Ishikawa (cell line): ENCODE data around the gene CYP24A1.

Source experiments
- CEBPB ChIP-seq: IDR thresholded peaks from 2 replicates; pipeline ENCODE4 v1.6.1; 2012
- CREB1 ChIP-seq: IDR thresholded peaks from 2 replicates; pipeline ENCODE4 v1.6.1; 2012; ENCODE audit warnings: low read depth
- EGR1 ChIP-seq: IDR thresholded peaks from 2 replicates; pipeline ENCODE4 v1.6.1; 2012
- EP300 ChIP-seq: IDR thresholded peaks from 2 replicates; pipeline ENCODE4 v1.6.1; 2012; ENCODE audit warnings: borderline replicate concordance
- FOXM1 ChIP-seq: IDR thresholded peaks from 2 replicates; pipeline ENCODE4 v1.6.1; 2012; ENCODE audit warnings: low read depth, borderline replicate concordance
- MAX ChIP-seq: IDR thresholded peaks from 2 replicates; pipeline ENCODE4 v1.6.1; 2012
- NFIC ChIP-seq: IDR thresholded peaks from 2 replicates; pipeline ENCODE4 v1.6.1; 2012
- RAD21 ChIP-seq: IDR thresholded peaks from 2 replicates; pipeline ENCODE4 v1.6.1; 2012; ENCODE audit warnings: low read depth
- REST ChIP-seq: IDR thresholded peaks from 2 replicates; pipeline ENCODE4 v1.6.1; 2012; ENCODE audit warnings: low read depth, mild to moderate bottlenecking
- TAF1 ChIP-seq: IDR thresholded peaks from 2 replicates; pipeline ENCODE4 v1.6.1; 2012; ENCODE audit warnings: low read depth, mild to moderate bottlenecking
- TCF12 ChIP-seq: IDR thresholded peaks from 2 replicates; pipeline ENCODE4 v1.6.1; 2012; ENCODE audit warnings: low read depth
- TEAD4 ChIP-seq: IDR thresholded peaks from 2 replicates; pipeline ENCODE4 v1.6.1; 2012
- USF1 ChIP-seq: IDR thresholded peaks from 2 replicates; pipeline ENCODE4 v1.6.1; 2012
- YY1 ChIP-seq: IDR thresholded peaks from 2 replicates; pipeline ENCODE4 v1.6.1; 2012; ENCODE audit warnings: low read depth
- ZBTB7A ChIP-seq: IDR thresholded peaks from 2 replicates; pipeline ENCODE4 v1.6.1; 2012; ENCODE audit warnings: low read depth

Gene CYP24A1

GRCh38 chr20:54154439-54154838 lies 19.3 kb downstream of the CYP24A1 start:
- TF ChIP-seq ZBTB7A: no peak
- TF ChIP-seq TAF1: no peak
- TF ChIP-seq YY1: no peak
- TF ChIP-seq CREB1: no peak
- TF ChIP-seq NFIC: no peak
- TF ChIP-seq CEBPB: no peak

GRCh38 chr20:54153847-54154246 lies 19.9 kb downstream of the CYP24A1 start:
- TF ChIP-seq USF1 (no peak), FOXM1 (no peak), YY1 (no peak), ZBTB7A (no peak), CEBPB (no peak)

GRCh38 chr20:54153041-54153327 lies 20.8 kb downstream of the CYP24A1 start:
- TF ChIP-seq RAD21: no peak
- TF ChIP-seq CREB1: no peak
- no peak for TF ChIP-seq EGR1
- no peak for TF ChIP-seq TEAD4
- no peak for TF ChIP-seq TCF12
- TF ChIP-seq REST: no peak

- TF ChIP-seq CREB1 (no peak), CEBPB (no peak), EGR1 (no peak), TAF1 (no peak), USF1 (no peak), RAD21 (no peak), REST (no peak), YY1 (no peak), TCF12 (no peak), TEAD4 (no peak), EP300 (no peak)
These were observed 21.4 kb downstream of the CYP24A1 start for GRCh38 chr20:54152227-54153040.

- TF ChIP-seq CREB1 (no peak), TEAD4 (no peak), FOXM1 (no peak), MAX (no peak), RAD21 (no peak), ZBTB7A (no peak), TCF12 (no peak), YY1 (no peak), REST (no peak), EGR1 (no peak), CEBPB (no peak), NFIC (no peak)
These were observed 22.1 kb downstream of the CYP24A1 start for GRCh38 chr20:54151511-54152226.
